Naive thymus-derived CD4-positive, alpha-beta T cell (primary cell): ENCODE data around the gene CDH23. TPM values are rescaled to one million over a fixed set of nuclear protein-coding genes. Genes with fewer than 3 reads are reported as not detected.

Experiments used
- ATAC-seq: fragments of 150-1000 bp; cut with Tn5 transposase; 2 replicates; pipeline ENCODE4 v1.10.0; 2021; ENCODE audit warnings: mild to moderate bottlenecking, moderate library complexity
- CTCF ChIA-PET: fragments of 350-600 bp; sonication (Branson Sonifier 250); formaldehyde crosslinking; loops from one replicate; lab custom pipeline; 2021; ENCODE audit warnings: antibody characterized with exemption; lab: Charles Lee
- POLR2A ChIA-PET: fragments of 350-600 bp; sonication (Branson Sonifier 250); formaldehyde crosslinking; loops from one replicate; lab custom pipeline; 2021; ENCODE audit warnings: antibody characterized with exemption, inconsistent platforms; lab: Charles Lee
- DNase-seq, 9 donors: peaks; one replicate each; pipeline versions ENCODE4 v3.0.0 to v3.0.0-alpha.2; 2020 to 2022; ENCODE audit warnings: mixed read lengths in 1 of 9
- H3K27ac ChIP-seq: one replicate; pipeline ENCODE4 v1.7.0; 2013; ENCODE audit warnings: mild to moderate bottlenecking, low read depth, low read length, moderate library complexity
- H3K27me3 ChIP-seq, 2 donors: one replicate each; pipeline ENCODE4 v1.7.0; 2013; ENCODE audit warnings: low read length in 2 of 2, mild to moderate bottlenecking in 2 of 2, moderate library complexity in 2 of 2; ENCODE audit not compliant: control insufficient read depth in 2 of 2, insufficient read depth in 2 of 2
- H3K36me3 ChIP-seq, 3 experiments: 1 replicate in 2 of 3; 2 replicates in 1 of 3; pipeline ENCODE4 v1.7.0; 2013; ENCODE audit warnings: low read length in 3 of 3, mild to moderate bottlenecking in 3 of 3, moderate library complexity in 1 of 3; ENCODE audit not compliant: insufficient read depth in 3 of 3, control insufficient read depth in 2 of 3
- H3K4me1 ChIP-seq, 2 donors: one replicate each; pipeline ENCODE4 v1.7.0; 2013; ENCODE audit warnings: low read length in 2 of 2, mild to moderate bottlenecking in 2 of 2, moderate library complexity in 1 of 2; ENCODE audit not compliant: control insufficient read depth in 2 of 2, insufficient read depth in 2 of 2
- H3K4me3 ChIP-seq: 2 replicates; pipeline ENCODE4 v1.7.0; 2013; ENCODE audit warnings: mild to moderate bottlenecking, low read length
- H3K9me3 ChIP-seq, 3 experiments: 1 replicate in 2 of 3; 2 replicates in 1 of 3; pipeline ENCODE4 v1.7.0; 2013; ENCODE audit warnings: low read length in 3 of 3; ENCODE audit not compliant: control insufficient read depth in 2 of 3
- H3K27ac Mint-ChIP-seq, 9 donors: one replicate each; pipeline ENCODE4 v1.8.0; 2020 to 2022; ENCODE audit warnings: mixed read lengths in 9 of 9, mild to moderate bottlenecking in 8 of 9, moderate library complexity in 5 of 9, inconsistent platforms in 2 of 9
- H3K27me3 Mint-ChIP-seq, 5 donors: one replicate each; pipeline ENCODE4 v1.8.0; 2021 to 2022; ENCODE audit warnings: mixed read lengths in 5 of 5, mild to moderate bottlenecking in 1 of 5
- H3K36me3 Mint-ChIP-seq, 5 donors: one replicate each; pipeline ENCODE4 v1.8.0; 2020 to 2022; ENCODE audit warnings: mixed read lengths in 5 of 5, mild to moderate bottlenecking in 3 of 5, inconsistent platforms in 1 of 5
- H3K4me1 Mint-ChIP-seq, 7 donors: one replicate each; pipeline ENCODE4 v1.8.0; 2020 to 2022; ENCODE audit warnings: mixed read lengths in 7 of 7, mild to moderate bottlenecking in 3 of 7, inconsistent platforms in 1 of 7
- H3K4me3 Mint-ChIP-seq, 10 donors: one replicate each; pipeline ENCODE4 v1.8.0; 2020 to 2022; ENCODE audit warnings: mild to moderate bottlenecking in 10 of 10, mixed read lengths in 10 of 10, moderate library complexity in 6 of 10, inconsistent platforms in 2 of 10
- H3K9me3 Mint-ChIP-seq, 11 donors: one replicate each; pipeline ENCODE4 v1.8.0; 2020 to 2022; ENCODE audit warnings: mixed read lengths in 11 of 11, mild to moderate bottlenecking in 4 of 11, inconsistent platforms in 1 of 11, moderate library complexity in 1 of 11
- intact Hi-C, 2 donors: fragments of 100-400 bp; cut with micrococcal nuclease; formaldehyde crosslinking; loops; one replicate each; pipeline ENCODE4 v1.15.1; 2023
- polyA plus RNA-seq, 2 donors: library from polyadenylated mRNA; unstranded; fragments of 300-500 nt; fragmentation: Illumina TruSeq; gene quantifications; one replicate each; pipeline ENCODE4 v1.2.3, GENCODE V29; 2021
- total RNA-seq, 6 experiments: library from RNA in 5 of 6; stranded (reverse) in 5 of 6; gene quantifications; 1 replicate in 5 of 6; 2 replicates in 1 of 6; pipeline ENCODE4 v1.2.3 and lab custom pipeline; 2021 to 2026

CDH23 gene
- total and polyA plus RNA-seq, 7 experiments from 2014 or later = 1.1 to 18.3 (median 7.9) TPM

DNA sequence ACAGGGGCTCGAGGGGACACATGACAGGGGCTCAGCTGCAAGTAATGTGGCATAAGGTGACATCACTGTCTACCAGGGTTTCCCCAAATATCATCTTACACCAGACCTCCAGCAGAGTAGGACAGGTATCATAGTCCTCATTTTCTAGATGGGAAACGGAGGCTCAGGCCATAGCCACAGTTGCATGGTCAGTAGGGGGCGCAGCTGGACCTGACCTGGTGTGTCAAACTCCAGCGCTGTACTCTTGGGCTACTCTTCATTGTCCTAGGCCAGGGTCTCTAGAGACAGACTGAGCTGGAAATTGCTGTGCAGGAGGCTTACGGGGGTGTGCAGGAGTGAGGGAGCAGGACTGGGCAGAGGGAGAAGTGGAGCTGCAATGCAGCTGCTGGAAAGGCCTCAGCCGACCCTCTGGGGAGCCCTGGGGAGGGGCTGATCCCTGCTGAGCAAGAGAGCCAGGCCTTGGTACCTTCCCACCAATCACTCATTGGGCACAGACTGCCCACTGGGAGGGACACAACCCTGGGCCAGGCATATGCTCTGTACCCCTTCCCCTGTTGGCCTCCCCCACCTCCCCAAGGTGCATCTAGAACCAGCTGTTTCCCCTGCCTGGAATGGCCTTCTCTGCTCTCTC, 89.9 kb downstream of the CDH23 start:
- intact Hi-C loops = loop anchor here in 1 of 2 donors (1.0 kb wide), 1 partner anchor 326 kb away; no protein-coding TSS in a partner anchor
- peaks cover 0 to 5% (median 0%) of the 10 kb centered on the region in 5 donors for H3K27me3 Mint-ChIP-seq
- H3K27me3 ChIP-seq = no peaks in the 10 kb centered on the region
- ATAC-seq (peak; percentile 41), DNase-seq (peak in 3 of 9 donors; percentile 3 to 43 (median 4))
- H3K9me3 Mint-ChIP-seq = peaks cover 0 to 23% (median 9%) of the 10 kb centered on the region in 11 donors
- H3K4me1 ChIP-seq = no peaks in the 10 kb centered on the region
- ChIA-PET POLR2A (no interaction called here), CTCF (no interaction called here)
- no peak overlapping the region for H3K27ac Mint-ChIP-seq
- no peak overlapping the region for H3K4me3 ChIP-seq
- H3K4me3 Mint-ChIP-seq = no peak overlapping the region
- no peaks in the 10 kb centered on the region for H3K36me3 ChIP-seq
- no peak overlapping the region for H3K27ac ChIP-seq
- peaks cover 0 to 4% (median 4%) of the 10 kb centered on the region in 5 donors for H3K36me3 Mint-ChIP-seq
- H3K9me3 ChIP-seq = peaks cover 0 to 7% (median 0%) of the 10 kb centered on the region in 3 experiments
- peaks cover 0 to 2% (median 0%) of the 10 kb centered on the region in 7 donors for H3K4me1 Mint-ChIP-seq

DNA sequence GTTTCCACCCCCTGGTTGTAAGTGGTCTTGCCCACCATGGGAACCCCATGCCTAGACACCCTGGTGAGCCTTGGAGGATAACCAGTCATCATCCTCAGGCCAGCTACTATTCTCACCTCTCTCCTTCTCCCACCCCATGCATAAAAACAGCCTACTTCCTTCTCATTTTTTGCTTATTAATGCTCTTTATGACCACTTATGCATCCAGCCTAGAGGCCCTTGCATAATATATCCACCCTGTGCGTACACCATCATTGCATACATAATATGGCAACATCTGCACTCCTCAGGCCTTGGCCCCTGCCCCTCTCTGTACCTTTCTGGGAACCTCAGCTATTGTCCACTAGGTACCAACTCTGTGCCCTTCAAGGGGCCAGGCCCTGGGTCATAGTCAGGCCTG, 91.0 kb downstream of the CDH23 start:
- peaks cover 0 to 2% (median 0%) of the 10 kb centered on the region in 7 donors for H3K4me1 Mint-ChIP-seq
- CTCF ChIA-PET = no interaction called here
- Histone ChIP-seq H3K4me1 (no peaks in the 10 kb centered on the region), H3K27ac (no peak overlapping the region), H3K36me3 (no peaks in the 10 kb centered on the region), H3K9me3 (peaks cover 0 to 7% (median 0%) of the 10 kb centered on the region in 3 experiments), H3K27me3 (no peaks in the 10 kb centered on the region), H3K4me3 (no peak overlapping the region)
- H3K4me3 Mint-ChIP-seq = no peak overlapping the region
- ATAC-seq = peak; percentile 37
- POLR2A ChIA-PET = no interaction called here
- intact Hi-C loops = no loop called here
- peaks cover 0 to 4% (median 4%) of the 10 kb centered on the region in 5 donors for H3K36me3 Mint-ChIP-seq
- H3K27me3 Mint-ChIP-seq = no peaks in the 10 kb centered on the region
- H3K27ac Mint-ChIP-seq = peak overlapping the region in 1 of 9 donors; percentile 47
- H3K9me3 Mint-ChIP-seq = peaks cover 0 to 23% (median 9%) of the 10 kb centered on the region in 11 donors
- DNase-seq = no peak

DNA sequence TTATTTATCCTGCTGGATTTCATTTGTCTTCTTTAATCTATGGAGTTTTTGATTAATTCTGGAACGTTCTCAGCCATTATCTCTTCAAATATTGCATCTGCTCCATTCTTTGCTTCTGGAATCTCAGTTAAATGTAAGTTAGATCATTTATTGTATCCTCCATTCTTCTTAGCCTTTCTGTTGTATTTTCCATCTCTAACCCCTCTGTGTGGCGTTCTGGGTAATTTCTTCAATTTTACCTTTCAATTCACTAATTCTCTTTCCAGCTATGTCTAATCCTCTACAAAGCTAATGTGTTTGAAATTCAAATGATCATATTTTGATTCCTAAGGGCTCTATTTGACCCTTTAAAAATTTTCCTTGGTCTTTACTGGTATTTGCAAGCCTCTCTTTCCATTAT, 92.4 kb downstream of the CDH23 start:
- POLR2A ChIA-PET = no interaction called here
- no peak overlapping the region for H3K27ac Mint-ChIP-seq
- no peak overlapping the region for H3K4me3 ChIP-seq
- ATAC-seq = no peak
- no peak overlapping the region for H3K27ac ChIP-seq
- H3K9me3 ChIP-seq = peaks cover 0 to 7% (median 0%) of the 10 kb centered on the region in 3 experiments
- H3K4me1 ChIP-seq = no peaks in the 10 kb centered on the region
- CTCF ChIA-PET = no interaction called here
- DNase-seq = no peak
- intact Hi-C loops = no loop called here
- H3K9me3 Mint-ChIP-seq = peaks cover 0 to 23% (median 9%) of the 10 kb centered on the region in 11 donors
- H3K4me1 Mint-ChIP-seq = peaks cover 0 to 4% (median 0%) of the 10 kb centered on the region in 7 donors
- H3K27me3 ChIP-seq = no peaks in the 10 kb centered on the region
- H3K4me3 Mint-ChIP-seq = no peak overlapping the region
- peaks cover 0 to 4% (median 4%) of the 10 kb centered on the region in 5 donors for H3K36me3 Mint-ChIP-seq
- no peaks in the 10 kb centered on the region for H3K27me3 Mint-ChIP-seq
- no peaks in the 10 kb centered on the region for H3K36me3 ChIP-seq

DNA sequence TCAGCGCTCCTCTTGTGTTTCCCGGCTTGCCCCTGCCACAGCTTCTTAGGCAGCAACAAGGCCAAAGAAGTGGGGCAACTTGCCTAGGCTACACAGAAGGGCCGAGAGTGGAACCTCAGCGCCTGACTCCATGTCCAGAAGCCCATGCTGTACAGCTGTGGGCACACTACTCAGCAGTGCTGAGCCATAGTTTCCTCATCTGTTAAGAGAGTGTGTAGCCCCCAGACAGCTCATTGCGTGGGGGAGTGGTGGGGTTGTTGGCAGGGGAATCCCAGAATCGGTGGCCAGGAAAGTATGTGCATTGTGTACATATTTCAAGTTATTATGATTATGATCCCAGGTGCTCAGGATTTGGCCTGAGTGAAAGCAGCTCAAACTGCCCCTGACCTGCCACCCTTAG, 96.2 kb downstream of the CDH23 start:
- ChIA-PET POLR2A (no interaction called here), CTCF (no interaction called here)
- ATAC-seq (no peak), DNase-seq (no peak)
- Histone ChIP-seq H3K36me3 (no peaks in the 10 kb centered on the region), H3K9me3 (peaks cover 0 to 7% (median 0%) of the 10 kb centered on the region in 3 experiments), H3K27me3 (no peaks in the 10 kb centered on the region), H3K4me1 (no peaks in the 10 kb centered on the region), H3K27ac (no peak overlapping the region), H3K4me3 (no peak overlapping the region)
- intact Hi-C loops = no loop called here
- H3K27ac Mint-ChIP-seq = no peak overlapping the region
- peaks cover 0 to 15% (median 0%) of the 10 kb centered on the region in 7 donors for H3K4me1 Mint-ChIP-seq
- no peak overlapping the region for H3K4me3 Mint-ChIP-seq
- peaks cover 0 to 4% (median 4%) of the 10 kb centered on the region in 5 donors for H3K36me3 Mint-ChIP-seq
- H3K9me3 Mint-ChIP-seq = peaks cover 0 to 23% (median 9%) of the 10 kb centered on the region in 11 donors
- peaks cover 0 to 6% (median 0%) of the 10 kb centered on the region in 5 donors for H3K27me3 Mint-ChIP-seq

DNA sequence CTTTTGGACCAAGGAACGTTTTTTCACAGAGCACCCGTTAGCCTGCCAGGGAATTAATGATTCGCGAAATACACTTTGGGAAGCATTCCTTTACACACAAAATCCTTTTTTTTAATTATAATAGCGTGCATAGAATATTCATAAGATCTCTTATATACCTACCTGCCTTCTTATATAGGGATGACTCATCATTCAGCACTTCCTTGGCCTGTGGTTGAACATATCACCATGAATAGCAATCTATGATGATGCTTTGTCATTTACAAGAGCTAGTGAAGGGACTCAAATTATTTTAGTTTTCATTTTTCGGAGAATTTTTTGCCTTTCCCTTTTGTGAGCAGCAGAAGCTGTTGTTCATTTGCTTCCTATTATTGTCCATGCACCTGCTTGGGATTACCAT, 97.0 kb downstream of the CDH23 start:
- Histone ChIP-seq H3K4me3 (no peak overlapping the region), H3K4me1 (no peaks in the 10 kb centered on the region), H3K27me3 (no peaks in the 10 kb centered on the region), H3K9me3 (peaks cover 0 to 7% (median 0%) of the 10 kb centered on the region in 3 experiments), H3K36me3 (no peaks in the 10 kb centered on the region), H3K27ac (no peak overlapping the region)
- Mint-ChIP-seq H3K4me3 (no peak overlapping the region), H3K27me3 (peaks cover 0 to 7% (median under 1%) of the 10 kb centered on the region in 5 donors), H3K27ac (no peak overlapping the region), H3K36me3 (peaks cover 0 to 4% (median 4%) of the 10 kb centered on the region in 5 donors), H3K9me3 (peaks cover 0 to 16% (median 7%) of the 10 kb centered on the region in 11 donors), H3K4me1 (peaks cover 0 to 15% (median 0%) of the 10 kb centered on the region in 7 donors)
- CTCF ChIA-PET = no interaction called here
- ATAC-seq (no peak), DNase-seq (no peak)
- intact Hi-C loops = no loop called here
- POLR2A ChIA-PET = no interaction called here

DNA sequence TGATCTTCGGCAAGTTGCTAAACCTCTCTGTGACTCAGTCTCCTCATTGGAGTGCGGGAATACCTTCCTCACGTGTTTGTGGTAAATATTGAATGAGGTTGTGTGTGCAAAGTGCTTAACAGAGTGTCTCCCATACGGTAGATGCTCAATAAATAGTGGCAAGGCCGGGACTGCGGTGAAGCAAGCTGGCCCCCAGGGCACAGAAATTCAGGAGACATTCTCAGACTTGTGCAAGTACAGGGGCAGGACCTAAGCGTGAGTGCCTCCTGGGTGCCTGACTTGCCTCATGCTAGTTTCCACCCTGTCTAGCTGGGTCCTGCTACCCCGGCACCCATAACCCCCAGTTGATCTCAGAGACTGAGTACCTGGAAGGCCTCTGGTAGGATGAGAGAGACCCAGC, 97.8 kb downstream of the CDH23 start:
- Histone ChIP-seq H3K27me3 (no peaks in the 10 kb centered on the region), H3K27ac (no peak overlapping the region), H3K9me3 (peaks cover 0 to 3% (median 0%) of the 10 kb centered on the region in 3 experiments), H3K4me3 (no peak overlapping the region), H3K4me1 (no peaks in the 10 kb centered on the region), H3K36me3 (no peaks in the 10 kb centered on the region)
- POLR2A ChIA-PET = no interaction called here
- H3K9me3 Mint-ChIP-seq = peaks cover 0 to 9% (median 1%) of the 10 kb centered on the region in 11 donors
- no peak overlapping the region for H3K27ac Mint-ChIP-seq
- H3K4me1 Mint-ChIP-seq = peaks cover 0 to 15% (median 0%) of the 10 kb centered on the region in 7 donors
- peaks cover 0 to 7% (median 4%) of the 10 kb centered on the region in 5 donors for H3K27me3 Mint-ChIP-seq
- no peaks in the 10 kb centered on the region for H3K36me3 Mint-ChIP-seq
- ATAC-seq (no peak), DNase-seq (no peak)
- CTCF ChIA-PET = interaction anchor here (0.6 kb wide), 1 partner anchor 774 kb away, joined by 3 read pairs; no protein-coding TSS in a partner anchor
- intact Hi-C loops = no loop called here
- no peak overlapping the region for H3K4me3 Mint-ChIP-seq
